NCI-H2029 (cell line): ENCODE measurements around the gene VEZT.
"Not testable (repeated sequence)": the region's sequence is repeated elsewhere in the genome, so short reads cannot be mapped to it uniquely, and the experiment has no call there.

Experiments used
- DNase-seq: peaks from one replicate; lab custom pipeline; 2025; lab: John Stamatoyannopoulos, UW

Gene VEZT

GRCh38 chr12:95217377-95218149, at the start of gene VEZT, which contains the start of gene FGD6:
VEZT (plus strand) TSS chr12:95217807; CDS start chr12:95217851, 44 bp downstream.
FGD6 (minus strand) TSS chr12:95217467; CDS start chr12:95217240, 227 bp downstream.
- peak; percentile 99 for DNase-seq

GRCh38 chr12:95168746-95169145, 48.9 kb upstream of the VEZT start:
- DNase-seq, result no peak

GRCh38 chr12:95169368-95169767, 48.2 kb upstream of the VEZT start:
- DNase-seq, result no peak

GRCh38 chr12:95173392-95174251, 44.0 kb upstream of the VEZT start:
- no peak for DNase-seq

- no peak for DNase-seq
Measured at GRCh38 chr12:95177201-95177768, 40.3 kb upstream of the VEZT start.

- DNase-seq, result no peak
Measured at GRCh38 chr12:95178136-95178535, 39.5 kb upstream of the VEZT start.

GRCh38 chr12:95179011-95179410, 38.6 kb upstream of the VEZT start:
- no peak for DNase-seq

- no peak for DNase-seq
Measured at GRCh38 chr12:95181103-95181502, 36.5 kb upstream of the VEZT start.

GRCh38 chr12:95182868-95183415, 34.7 kb upstream of the VEZT start:
- DNase-seq, result no peak

- no peak for DNase-seq
Measured at GRCh38 chr12:95184121-95184520, 33.5 kb upstream of the VEZT start.

GRCh38 chr12:95185072-95185471, 32.5 kb upstream of the VEZT start:
- no peak for DNase-seq

GRCh38 chr12:95185854-95186253, 31.8 kb upstream of the VEZT start:
- no peak for DNase-seq

- no peak for DNase-seq
Measured at GRCh38 chr12:95187865-95188415, 29.7 kb upstream of the VEZT start.

GRCh38 chr12:95191060-95191696, 26.4 kb upstream of the VEZT start:
- DNase-seq, result no peak

- no peak for DNase-seq
Measured at GRCh38 chr12:95192271-95192670, 25.3 kb upstream of the VEZT start.

GRCh38 chr12:95193139-95193538, 24.5 kb upstream of the VEZT start:
- DNase-seq, result no peak

GRCh38 chr12:95195122-95195521, 22.5 kb upstream of the VEZT start:
- DNase-seq, result peak; percentile 57

GRCh38 chr12:95196875-95197569, 20.6 kb upstream of the VEZT start:
- DNase-seq, result not testable (repeated sequence)

GRCh38 chr12:95197636-95198035, 20.0 kb upstream of the VEZT start:
- DNase-seq, result peak; percentile 40

- DNase-seq, result no peak
Measured at GRCh38 chr12:95198914-95199313, 18.7 kb upstream of the VEZT start.
